Stimulated activated CD4-positive, alpha-beta T cell treated with anti-CD3 and anti-CD28 coated beads, Interleukin-12 subunit alpha, Interleukin-12 subunit beta, amount 100 ng/mL, for 48 hours (primary cell): ENCODE measurements around the gene LAMA1.

Experiments used
- DNase-seq, 3 donors: peaks; one replicate each; pipeline ENCODE4 v3.0.0-alpha.2; 2020; ENCODE audit warnings: low read depth in 2 of 3, low spot score in 1 of 3

LAMA1 gene

GRCh38 chr18:7062811-7063210, 54.8 kb downstream of the LAMA1 start:
- DNase-seq = no peak

DNA sequence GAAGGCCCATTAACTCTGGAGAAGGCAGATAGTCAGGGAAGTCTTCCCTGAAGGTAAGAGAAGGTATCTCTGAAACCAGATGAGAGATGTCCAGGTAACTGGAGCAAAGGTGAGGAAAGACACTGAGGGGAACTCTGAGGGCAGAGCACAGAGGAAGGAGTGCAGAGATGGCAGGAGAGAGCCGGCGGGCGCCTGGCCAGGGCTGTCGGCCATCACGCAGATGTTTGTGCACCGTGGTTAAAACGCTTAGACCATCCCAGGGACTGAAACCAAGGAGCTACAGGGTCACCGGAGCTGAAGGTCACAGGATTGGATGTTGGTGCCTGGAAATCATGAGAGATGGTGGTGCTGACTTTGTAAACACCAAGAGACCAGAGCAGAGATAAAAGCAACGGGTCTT, 55.4 kb downstream of the LAMA1 start:
- no peak for DNase-seq

- no peak for DNase-seq
Measured at GRCh38 chr18:7059276-7059675, 58.3 kb downstream of the LAMA1 start.

DNA sequence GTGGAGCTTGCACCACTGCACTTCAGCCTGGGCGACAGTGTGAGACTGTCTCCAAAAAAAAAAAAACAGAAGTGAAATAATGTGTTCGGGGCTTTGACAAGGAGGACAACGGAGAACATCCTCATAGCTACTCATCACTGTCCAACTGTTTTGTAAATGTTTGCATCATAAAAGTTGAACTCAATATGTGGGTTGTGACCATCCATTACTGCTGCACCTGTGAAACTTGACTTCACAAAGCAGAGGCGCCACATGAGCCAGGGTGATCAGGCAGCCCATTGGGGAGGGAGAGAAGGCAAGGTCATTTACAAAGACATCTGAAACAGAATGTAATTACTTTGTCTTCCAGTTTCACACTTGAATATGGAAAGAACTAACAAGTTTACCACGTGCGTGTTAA, 61.6 kb downstream of the LAMA1 start:
- DNase-seq = no peak

DNA sequence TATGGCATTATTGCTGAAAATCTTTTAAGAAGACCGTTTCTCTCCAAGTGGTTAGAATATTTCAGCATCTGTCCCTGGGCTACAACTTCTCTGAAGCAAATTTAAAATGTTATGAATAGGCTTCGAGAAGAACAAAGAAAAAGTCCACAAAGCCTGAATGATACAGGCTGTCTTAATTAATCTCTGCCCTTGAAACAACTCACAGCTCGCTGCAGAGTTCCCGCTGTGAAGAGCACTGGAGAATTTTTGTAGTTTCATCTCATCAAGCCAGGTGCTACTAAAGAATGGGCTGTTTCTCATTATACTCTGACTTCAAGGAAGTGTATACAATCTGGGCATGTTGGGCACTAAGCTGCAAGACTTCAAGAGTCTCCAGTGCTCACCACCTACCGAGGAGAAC, 67.6 kb downstream of the LAMA1 start:
- no peak for DNase-seq

GRCh38 chr18:7048081-7048480, 69.5 kb downstream of the LAMA1 start:
- no peak for DNase-seq

DNA sequence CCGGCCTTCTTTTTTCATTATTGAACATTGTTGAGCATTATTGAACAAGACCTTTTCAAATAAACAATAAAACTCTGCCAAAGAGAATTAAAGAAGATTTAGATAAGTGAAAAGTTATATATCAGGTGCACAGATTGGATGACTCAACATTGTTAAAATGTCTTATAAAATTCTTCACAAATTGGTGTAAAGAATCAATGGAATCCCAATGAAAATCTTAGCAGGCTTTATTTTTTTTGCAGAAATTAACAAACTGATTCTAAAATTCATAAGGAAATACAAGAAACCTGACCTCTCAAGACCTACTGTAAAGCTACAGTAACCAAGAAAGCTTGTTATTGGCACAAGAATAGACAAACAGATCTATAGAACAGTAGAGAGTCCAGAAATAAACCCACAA, 70.3 kb downstream of the LAMA1 start:
- DNase-seq = no peak

DNA sequence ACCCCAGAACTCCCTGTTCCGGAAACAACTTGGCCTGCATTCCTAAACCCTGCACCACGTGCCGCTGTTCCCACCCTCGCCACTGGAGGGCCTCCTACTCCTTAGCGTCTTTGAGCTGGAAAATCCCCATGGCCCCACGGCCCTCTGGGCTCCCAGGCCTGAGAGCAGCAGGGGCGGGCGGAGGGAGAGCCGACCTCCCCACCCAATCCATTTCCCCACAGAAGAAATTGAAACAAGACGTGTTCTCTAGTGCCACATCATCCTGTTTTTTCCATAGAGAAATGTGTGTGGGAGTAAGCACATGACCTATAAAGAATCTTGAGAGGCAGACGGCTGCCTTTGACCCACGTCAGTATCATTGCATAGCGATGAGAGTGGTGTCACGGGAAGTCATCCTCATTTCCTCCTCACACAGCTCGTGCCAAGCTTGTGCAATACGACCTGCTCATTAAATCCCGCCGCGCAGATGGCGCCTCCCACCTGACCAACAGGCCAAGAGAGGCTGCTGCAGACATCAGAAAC, 79.2 kb downstream of the LAMA1 start:
- no peak for DNase-seq

DNA sequence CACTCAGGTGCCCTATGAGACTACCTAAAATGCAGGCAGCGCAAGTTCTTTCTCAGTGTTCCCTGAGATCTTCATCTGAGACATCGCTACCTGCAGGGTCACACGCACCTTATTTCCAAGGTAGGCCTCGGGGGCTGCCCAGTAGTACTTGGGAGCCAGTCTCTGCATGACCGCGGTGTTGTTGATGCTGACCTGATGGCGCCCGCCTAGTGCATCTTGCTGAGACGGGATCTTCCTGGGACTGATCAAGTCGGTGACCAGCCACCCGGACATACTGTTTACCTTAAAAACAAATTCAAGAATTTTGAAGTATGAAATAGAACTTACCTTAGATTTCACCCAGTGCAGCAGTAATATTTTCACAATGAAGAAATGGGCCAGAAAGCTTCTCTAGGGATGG, 80.1 kb downstream of the LAMA1 start:
- DNase-seq = no peak

- no peak for DNase-seq
Measured at GRCh38 chr18:7035807-7036206, 81.8 kb downstream of the LAMA1 start.

GRCh38 chr18:7034924-7035323, 82.7 kb downstream of the LAMA1 start:
- no peak for DNase-seq

GRCh38 chr18:7032537-7032936, 85.1 kb downstream of the LAMA1 start:
- DNase-seq = no peak

DNA sequence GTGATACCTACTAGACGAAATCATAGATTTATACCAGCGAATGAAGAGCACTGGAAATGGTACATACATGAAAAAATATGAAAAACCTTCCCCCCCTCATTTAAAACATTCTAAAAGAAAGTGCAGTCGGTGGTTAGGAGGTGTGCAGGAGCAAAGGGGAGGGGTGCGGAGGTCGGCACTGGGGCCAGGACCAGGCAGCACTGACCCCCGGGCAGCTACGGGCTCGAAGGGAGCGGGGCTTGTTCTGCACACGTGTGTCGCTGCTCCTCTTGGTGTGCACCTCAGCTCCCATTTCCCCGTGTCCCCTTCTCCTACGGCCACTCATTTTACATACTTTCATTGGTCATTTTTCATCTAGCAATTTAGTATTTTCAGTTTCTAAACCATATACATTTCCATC, 89.0 kb downstream of the LAMA1 start:
- DNase-seq = no peak

DNA sequence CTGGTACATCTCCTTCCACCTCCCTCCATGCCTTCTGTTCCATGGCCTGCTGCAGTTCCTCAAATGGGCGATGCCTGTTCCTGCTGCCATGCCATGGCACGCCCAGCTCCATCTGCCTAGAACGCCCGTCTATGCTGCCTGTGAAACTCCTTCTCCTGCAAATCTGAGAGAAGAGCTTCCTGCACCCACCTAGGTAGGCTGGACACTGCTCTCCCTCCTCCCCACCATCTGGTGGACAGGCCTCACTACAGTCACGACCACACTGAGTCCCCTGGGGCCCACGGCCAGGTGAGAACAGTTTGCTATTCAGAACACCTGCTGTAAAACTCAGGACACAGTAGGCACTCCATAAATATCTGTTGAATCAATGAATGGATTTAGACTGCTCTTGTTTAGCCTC, 92.4 kb downstream of the LAMA1 start:
- DNase-seq = no peak

GRCh38 chr18:7023581-7023980, 94.0 kb downstream of the LAMA1 start:
- DNase-seq = no peak

DNA sequence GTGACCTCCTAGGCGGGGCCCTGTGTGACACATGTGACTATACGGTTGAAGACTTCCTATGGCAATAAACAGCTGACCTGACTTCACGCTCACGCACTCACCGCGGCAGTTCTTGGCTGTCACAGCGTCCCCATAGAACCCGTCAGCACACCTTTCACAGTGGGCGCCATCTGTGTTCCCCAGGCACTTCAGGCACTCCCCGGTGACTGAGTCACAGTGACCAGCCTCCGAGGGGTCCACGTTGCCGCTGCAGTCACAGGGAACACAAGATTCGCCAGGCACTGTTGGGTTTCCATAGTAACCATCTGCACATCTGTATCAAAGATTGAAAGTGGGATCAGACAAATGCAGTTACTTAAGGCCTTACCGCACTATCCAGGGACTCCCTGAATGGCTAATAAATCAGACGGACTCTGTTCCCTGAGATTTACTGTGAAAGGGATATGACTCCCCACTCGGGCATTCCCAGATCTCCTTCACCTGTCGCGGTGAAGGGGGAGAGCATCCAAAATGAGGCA, 94.5 kb downstream of the LAMA1 start:
- DNase-seq = no peak

DNA sequence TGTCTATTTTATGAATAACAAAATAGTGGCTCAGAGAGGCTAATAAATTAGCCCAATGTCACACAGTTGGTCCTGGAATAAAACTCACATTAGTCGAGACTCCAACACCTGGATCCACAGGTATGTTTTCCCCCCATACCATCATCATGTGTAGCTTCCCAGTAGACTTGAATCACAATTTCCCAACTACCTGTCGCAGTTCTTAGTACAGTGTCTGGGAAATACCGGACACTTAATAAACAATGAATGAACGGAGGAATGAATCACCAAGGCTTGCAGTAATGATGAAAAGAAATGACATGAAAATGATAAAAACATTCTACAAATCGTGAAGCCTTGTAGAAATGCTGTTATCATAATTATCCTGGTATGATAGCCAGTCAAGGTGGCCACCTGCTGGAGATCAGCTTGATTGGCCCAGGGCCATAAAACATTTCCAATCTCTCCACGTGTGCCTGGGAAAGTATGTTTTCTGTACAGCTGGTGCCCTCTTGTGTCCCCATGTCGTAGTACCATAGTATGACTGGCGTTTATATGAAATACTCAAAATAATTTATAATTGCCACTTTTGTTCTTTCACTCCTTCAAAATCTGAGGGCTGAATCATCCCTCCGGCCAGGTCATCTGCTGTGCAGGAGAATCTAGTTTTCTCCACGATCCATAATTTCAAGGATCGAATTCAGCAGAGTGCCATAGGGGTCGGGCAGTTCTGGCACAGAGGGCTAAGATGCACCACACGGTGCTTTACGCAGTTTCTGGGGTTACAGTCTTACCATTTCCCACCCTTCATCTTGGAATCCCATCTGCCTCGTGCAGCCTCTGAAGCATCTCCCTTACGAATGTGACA, 95.4 kb downstream of the LAMA1 start:
- no peak for DNase-seq

- DNase-seq = no peak
Measured at GRCh38 chr18:7020995-7021777, 96.4 kb downstream of the LAMA1 start.

DNA sequence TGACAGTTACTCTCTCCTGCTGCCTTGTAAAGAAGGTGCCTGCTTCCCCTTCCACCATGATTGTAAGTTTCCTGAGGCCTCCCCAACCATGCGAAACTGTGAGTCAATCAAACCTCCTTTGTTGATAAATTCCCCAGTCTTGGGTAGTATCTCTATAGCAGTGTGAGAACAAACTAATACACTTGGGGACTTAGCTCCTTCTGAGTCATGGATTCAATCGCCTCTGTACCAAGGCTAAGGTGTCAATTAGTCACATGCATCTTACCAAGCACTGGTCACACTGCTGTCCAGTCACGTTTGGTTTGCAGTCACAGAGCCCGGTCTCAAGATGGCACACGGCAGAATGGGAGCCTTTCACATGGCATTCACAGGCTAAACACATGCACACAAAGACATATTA, 100.6 kb downstream of the LAMA1 start:
- no peak for DNase-seq

GRCh38 chr18:7011142-7011541, 106.5 kb downstream of the LAMA1 start:
- no peak for DNase-seq

DNA sequence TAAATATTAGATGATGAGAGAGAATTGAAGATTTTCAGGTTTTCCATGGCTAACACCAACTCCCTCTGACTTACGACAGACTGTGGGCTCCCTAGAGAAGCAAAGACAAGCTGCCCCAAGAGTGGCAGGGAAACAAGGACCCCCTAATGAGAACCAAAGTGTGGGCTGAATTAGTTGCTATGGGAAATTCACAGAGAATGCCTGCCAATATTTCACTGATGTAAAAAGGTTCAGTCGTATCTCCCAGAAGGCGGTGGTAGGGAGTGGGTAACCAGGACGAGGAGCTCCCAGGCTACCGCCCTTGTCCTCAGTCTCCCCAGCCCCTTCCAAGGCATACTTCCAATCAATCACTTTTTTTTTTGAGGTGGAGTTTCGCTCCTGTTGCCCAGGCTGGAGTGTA, 113.6 kb downstream of the LAMA1 start:
- DNase-seq = no peak

DNA sequence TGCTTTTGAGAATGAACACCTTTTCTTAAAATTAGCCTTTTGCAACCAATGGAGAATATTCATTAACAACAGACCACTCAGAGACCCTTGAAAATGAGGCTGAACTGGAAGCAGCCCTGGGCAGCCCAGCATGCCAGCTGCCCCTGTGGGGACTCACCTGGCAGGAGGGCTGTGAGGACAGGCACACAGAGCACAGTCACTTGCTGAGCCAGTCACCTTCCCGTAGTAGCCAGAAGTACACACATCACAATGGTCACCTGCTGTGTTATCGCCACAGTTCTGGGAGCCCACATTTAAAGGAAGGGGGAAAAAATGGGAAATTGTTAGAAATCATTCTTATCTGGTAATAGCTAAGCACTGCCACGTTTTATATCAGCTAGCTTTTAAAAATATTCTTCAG, 115.5 kb downstream of the LAMA1 start:
- DNase-seq = no peak
